ENCODE results near the gene CNTLN. TPM values are rescaled to one million over a fixed set of nuclear protein-coding genes. Genes with fewer than 3 reads are reported as not detected.
"Not testable (repeated sequence)": the region's sequence is repeated elsewhere in the genome, so short reads cannot be mapped to it uniquely, and the experiment has no call there.

The CNTLN gene
- total RNA-seq, 1 donor from 2014 or later, result 7.4 TPM

DNA sequence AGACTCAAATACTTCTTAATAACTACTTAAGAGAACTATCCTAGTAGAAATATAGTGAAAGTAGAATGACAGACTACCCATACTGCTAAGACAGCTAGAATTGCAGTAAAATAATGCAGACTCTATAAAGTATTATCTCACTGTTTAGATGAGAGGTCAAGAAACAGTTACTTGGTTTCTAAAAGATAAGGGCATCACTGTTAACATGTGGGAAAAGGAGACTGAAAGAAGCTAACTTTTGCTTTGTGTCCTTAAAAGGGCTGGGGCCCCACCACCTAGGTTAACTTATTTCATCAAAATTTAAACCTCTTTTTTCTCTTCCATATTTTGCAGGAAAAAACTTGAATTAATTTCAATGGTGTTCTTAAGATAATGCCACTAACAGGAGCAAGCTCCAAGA is 204.3 kb downstream of the CNTLN start:
- Histone ChIP-seq H3K9me3 (no peaks in the 10 kb centered on the region), H3K4me3 (no peak overlapping the region), H3K27me3 (no peaks in the 10 kb centered on the region), H3K36me3 (peaks cover 9% of the 10 kb centered on the region), H3K27ac (no peak overlapping the region), H3K4me1 (no peaks in the 10 kb centered on the region)
- intact Hi-C loops (cut with DNase I), result no loop called here
- TF ChIP-seq, protein P1, sequence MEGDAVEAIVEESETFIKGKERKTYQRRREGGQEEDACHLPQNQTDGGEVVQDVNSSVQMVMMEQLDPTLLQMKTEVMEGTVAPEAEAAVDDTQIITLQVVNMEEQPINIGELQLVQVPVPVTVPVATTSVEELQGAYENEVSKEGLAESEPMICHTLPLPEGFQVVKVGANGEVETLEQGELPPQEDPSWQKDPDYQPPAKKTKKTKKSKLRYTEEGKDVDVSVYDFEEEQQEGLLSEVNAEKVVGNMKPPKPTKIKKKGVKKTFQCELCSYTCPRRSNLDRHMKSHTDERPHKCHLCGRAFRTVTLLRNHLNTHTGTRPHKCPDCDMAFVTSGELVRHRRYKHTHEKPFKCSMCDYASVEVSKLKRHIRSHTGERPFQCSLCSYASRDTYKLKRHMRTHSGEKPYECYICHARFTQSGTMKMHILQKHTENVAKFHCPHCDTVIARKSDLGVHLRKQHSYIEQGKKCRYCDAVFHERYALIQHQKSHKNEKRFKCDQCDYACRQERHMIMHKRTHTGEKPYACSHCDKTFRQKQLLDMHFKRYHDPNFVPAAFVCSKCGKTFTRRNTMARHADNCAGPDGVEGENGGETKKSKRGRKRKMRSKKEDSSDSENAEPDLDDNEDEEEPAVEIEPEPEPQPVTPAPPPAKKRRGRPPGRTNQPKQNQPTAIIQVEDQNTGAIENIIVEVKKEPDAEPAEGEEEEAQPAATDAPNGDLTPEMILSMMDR (IDR thresholded peaks at IDR 0.05), result no peak
- ATAC-seq (no peak), DNase-seq (no peak)

DNA sequence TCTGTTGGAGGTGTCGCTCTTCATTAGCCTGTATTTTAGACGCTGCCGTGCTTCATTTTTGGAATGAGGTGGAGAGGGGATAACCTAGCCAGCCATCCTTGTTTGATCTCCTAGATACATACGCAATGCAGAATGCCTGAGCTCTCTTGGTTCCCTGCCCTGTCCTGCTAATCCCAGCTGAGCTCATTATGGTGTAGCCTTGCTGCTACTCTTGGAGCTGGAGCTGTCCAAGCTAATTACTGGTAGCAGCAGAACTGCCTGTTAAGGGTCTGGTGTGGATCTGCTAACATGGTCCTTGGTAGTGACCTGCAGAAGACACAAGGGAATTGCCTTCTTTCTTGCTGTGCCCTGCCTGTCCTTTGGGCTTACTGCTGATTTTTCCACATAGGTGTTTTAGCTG is 207.9 kb downstream of the CNTLN start:
- no peaks in the 10 kb centered on the region for H3K27me3 ChIP-seq
- no peaks in the 10 kb centered on the region for H3K4me1 ChIP-seq
- H3K4me3 ChIP-seq, result no peak overlapping the region
- H3K27ac ChIP-seq, result no peak overlapping the region
- TF ChIP-seq, protein P1 (IDR thresholded peaks at IDR 0.05), result no peak
- intact Hi-C loops (cut with DNase I), result no loop called here
- H3K9me3 ChIP-seq, result no peaks in the 10 kb centered on the region
- DNase-seq, result no peak
- no peak for ATAC-seq
- H3K36me3 ChIP-seq, result peaks cover 9% of the 10 kb centered on the region

GRCh38 chr9:17349831-17350230 is 215.0 kb downstream of the CNTLN start:
- ATAC-seq (no peak), DNase-seq (no peak)
- H3K36me3 ChIP-seq, result no peaks in the 10 kb centered on the region
- no peaks in the 10 kb centered on the region for H3K4me1 ChIP-seq
- H3K27ac ChIP-seq, result no peak overlapping the region
- no peak overlapping the region for H3K4me3 ChIP-seq
- no peaks in the 10 kb centered on the region for H3K27me3 ChIP-seq
- TF ChIP-seq, protein P1 (IDR thresholded peaks at IDR 0.05), result no peak
- no peaks in the 10 kb centered on the region for H3K9me3 ChIP-seq
- intact Hi-C loops (cut with DNase I), result no loop called here

DNA sequence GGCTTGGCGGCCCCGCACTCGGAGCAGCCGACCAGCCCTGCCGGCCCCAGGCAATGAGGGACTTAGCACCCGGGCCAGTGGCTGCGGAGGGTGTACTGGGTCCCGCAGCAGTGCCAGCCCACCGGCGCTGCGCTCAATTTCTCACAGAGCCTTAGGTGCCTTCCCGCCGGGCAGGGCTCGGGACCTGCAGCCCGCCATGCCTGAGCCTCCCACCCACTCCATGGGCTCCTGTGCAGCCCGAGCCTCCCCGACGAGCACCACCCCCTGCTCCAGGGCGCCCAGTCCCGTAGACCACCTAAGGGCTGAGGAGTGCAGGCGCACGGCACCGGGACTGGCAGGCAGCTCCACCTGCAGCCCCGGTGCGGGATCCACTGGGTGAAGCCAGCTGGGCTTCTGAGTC is 219.2 kb downstream of the CNTLN start:
- H3K4me1 ChIP-seq; H3K9me3 ChIP-seq; DNase-seq; H3K27me3 ChIP-seq; intact Hi-C loops (cut with DNase I); ATAC-seq; H3K4me3 ChIP-seq; H3K36me3 ChIP-seq; H3K27ac ChIP-seq: not testable (repeated sequence)

- H3K9me3 ChIP-seq, result no peaks in the 10 kb centered on the region
- no peak overlapping the region for H3K4me3 ChIP-seq
- H3K36me3 ChIP-seq, result no peaks in the 10 kb centered on the region
- TF ChIP-seq, protein P1 (IDR thresholded peaks at IDR 0.05), result no peak
- ATAC-seq, result no peak
- DNase-seq, result no peak
- H3K27ac ChIP-seq, result no peak overlapping the region
- H3K27me3 ChIP-seq, result no peaks in the 10 kb centered on the region
- intact Hi-C loops (cut with DNase I), result no loop called here
- H3K4me1 ChIP-seq, result no peaks in the 10 kb centered on the region
Observed at GRCh38 chr9:17361378-17361777, 226.5 kb downstream of the CNTLN start.

GRCh38 chr9:17367035-17367434 is 232.2 kb downstream of the CNTLN start:
- Histone ChIP-seq H3K4me3 (no peak overlapping the region), H3K4me1 (no peaks in the 10 kb centered on the region), H3K27me3 (no peaks in the 10 kb centered on the region), H3K36me3 (no peaks in the 10 kb centered on the region), H3K27ac (no peak overlapping the region), H3K9me3 (no peaks in the 10 kb centered on the region)
- DNase-seq, result no peak
- no peak for ATAC-seq
- TF ChIP-seq, protein P1 (IDR thresholded peaks at IDR 0.05), result no peak
- intact Hi-C loops (cut with DNase I), result no loop called here

All from upper lobe of right lung (tissue), 1 donor.